Smooth muscle cell (in vitro differentiated cells): ENCODE data around the gene ZDHHC7. TPM values are rescaled to one million over a fixed set of nuclear protein-coding genes. Genes with fewer than 3 reads are reported as not detected.
A peak's percentile ranks its signal among the peaks of the same experiment; 100 is the strongest.

ENCODE experiments used
- DNase-seq: peaks from one replicate; lab custom pipeline; 2025; ENCODE audit not compliant: unreplicated experiment; lab: John Stamatoyannopoulos, UW
- H2AFZ ChIP-seq: fragments of 200-600 bp; sonication (generic); 2 replicates; pipeline ENCODE4 v1.6.0; 2016; ENCODE audit warnings: antibody characterized with exemption, low read depth, mild to moderate bottlenecking
- H3F3A ChIP-seq: fragments of 200-600 bp; sonication (generic); 2 replicates; pipeline ENCODE4 v1.6.0; 2017; ENCODE audit warnings: antibody characterized with exemption, low read depth
- H3K27ac ChIP-seq: fragments of 200-600 bp; sonication (generic); 2 replicates; pipeline ENCODE4 v1.5.1; 2016; ENCODE audit warnings: low read depth, mild to moderate bottlenecking
- H3K27me3 ChIP-seq: fragments of 200-600 bp; sonication (generic); 2 replicates; pipeline ENCODE4 v1.6.1; 2016; ENCODE audit warnings: low read depth, mild to moderate bottlenecking
- H3K36me3 ChIP-seq: fragments of 200-600 bp; sonication (generic); 2 replicates; pipeline ENCODE4 v1.5.1; 2016; ENCODE audit warnings: low read depth
- H3K4me1 ChIP-seq: fragments of 200-600 bp; sonication (generic); 2 replicates; pipeline ENCODE4 v1.5.1; 2016; ENCODE audit warnings: low read depth
- H3K4me2 ChIP-seq: fragments of 200-600 bp; sonication (generic); 2 replicates; pipeline ENCODE4 v1.6.0; 2016; ENCODE audit warnings: mild to moderate bottlenecking
- H3K4me3 ChIP-seq: fragments of 200-600 bp; sonication (generic); 2 replicates; pipeline ENCODE4 v1.5.1; 2016; ENCODE audit warnings: mild to moderate bottlenecking
- H3K79me2 ChIP-seq: fragments of 200-600 bp; sonication (generic); 2 replicates; pipeline ENCODE4 v1.6.0; 2016; ENCODE audit warnings: low read depth, mild to moderate bottlenecking
- H3K9ac ChIP-seq: fragments of 200-600 bp; sonication (generic); 2 replicates; pipeline ENCODE4 v1.6.0; 2016; ENCODE audit warnings: low read depth
- H3K9me3 ChIP-seq: fragments of 200-600 bp; sonication (generic); replicated peaks from 2 replicates; pipeline ENCODE4 v1.5.1; 2016; ENCODE audit warnings: low read depth
- H4K20me1 ChIP-seq: fragments of 200-600 bp; sonication (generic); 2 replicates; pipeline ENCODE4 v1.6.0; 2016; ENCODE audit warnings: low read depth
- CTCF ChIP-seq: fragments of 200-600 bp; sonication (generic); IDR thresholded peaks from 2 replicates; pipeline ENCODE4 v1.5.1; 2017; ENCODE audit warnings: borderline replicate concordance, mild to moderate bottlenecking, antibody characterized with exemption; ENCODE audit not compliant: insufficient read depth, poor library complexity, severe bottlenecking
- WGBS: methylation state at CpG from one replicate; pipeline ENCODE4 v1.1.7; 2016; ENCODE audit warnings: low lambda C conversion rate; 5-methylcytosine and 5-hydroxymethylcytosine counted together
- polyA plus RNA-seq: library from polyadenylated mRNA; unstranded; fragments of >200 nt; fragmentation: Nextera tagmentation; extraction: Ambion mirVana; gene quantifications from 2 replicates; pipeline ENCODE4 v1.2.1, GENCODE V29; 2016
- total RNA-seq: library from RNA; depleted of rRNA; stranded (reverse); fragments of >200 nt; gene quantifications from 2 replicates; pipeline ENCODE4 v1.2.3, GENCODE V29; 2014

The ZDHHC7 gene
- total and polyA plus RNA-seq, 2 experiments from 2014 or later, result 31.9 to 39.1 TPM

DNA sequence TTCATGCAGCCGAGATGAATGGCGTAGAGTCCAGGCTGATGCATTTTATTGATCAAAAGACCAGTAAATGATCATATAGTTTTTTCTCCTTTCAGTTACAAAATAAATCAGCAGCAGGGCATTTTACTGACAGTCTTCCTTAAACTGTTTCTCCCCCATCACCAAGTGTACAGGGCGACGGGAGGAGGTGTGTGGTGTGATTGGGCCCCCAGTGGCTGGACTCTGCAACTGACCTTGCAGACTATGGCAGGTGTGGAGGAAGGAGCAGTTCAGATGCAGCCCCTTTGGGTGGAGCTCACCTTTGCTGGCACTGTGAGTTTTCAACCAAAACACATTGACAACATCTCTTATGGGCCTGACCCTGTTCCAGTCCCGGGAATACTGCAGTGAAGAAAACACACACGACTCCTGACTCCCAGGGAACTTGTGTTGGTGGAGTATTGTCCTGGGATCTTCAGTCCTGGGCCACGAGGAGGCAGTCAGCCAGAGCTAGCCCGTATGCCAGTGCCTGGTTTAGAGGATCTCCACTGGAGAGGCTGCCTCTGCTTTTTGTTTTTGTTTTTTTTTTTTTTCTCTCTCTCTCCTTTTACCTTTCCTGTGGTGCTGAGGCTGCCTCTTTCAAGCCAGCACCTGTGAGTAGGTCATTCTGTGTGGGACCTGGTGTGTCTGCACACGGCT lies 46.0 kb upstream of the ZDHHC7 start:
- H3K4me1 ChIP-seq, result peaks cover 7% of the 10 kb centered on the region
- H3K27me3 ChIP-seq, result no peaks in the 10 kb centered on the region
- H3K9ac ChIP-seq, result no peak overlapping the region
- H2AFZ ChIP-seq, result no peak overlapping the region
- no peaks in the 10 kb centered on the region for H3F3A ChIP-seq
- H3K27ac ChIP-seq, result no peak overlapping the region
- no peak for DNase-seq
- H3K4me2 ChIP-seq, result no peak overlapping the region
- H3K36me3 ChIP-seq, result no peaks in the 10 kb centered on the region
- TF ChIP-seq CTCF, result peak; percentile 6
- no peaks in the 10 kb centered on the region for H3K79me2 ChIP-seq
- no peaks in the 10 kb centered on the region for H3K9me3 ChIP-seq
- H3K4me3 ChIP-seq, result no peak overlapping the region
- peaks cover 65% of the 10 kb centered on the region for H4K20me1 ChIP-seq
- 88% methylated on average over 9 of the region's 9 CpGs for WGBS

DNA sequence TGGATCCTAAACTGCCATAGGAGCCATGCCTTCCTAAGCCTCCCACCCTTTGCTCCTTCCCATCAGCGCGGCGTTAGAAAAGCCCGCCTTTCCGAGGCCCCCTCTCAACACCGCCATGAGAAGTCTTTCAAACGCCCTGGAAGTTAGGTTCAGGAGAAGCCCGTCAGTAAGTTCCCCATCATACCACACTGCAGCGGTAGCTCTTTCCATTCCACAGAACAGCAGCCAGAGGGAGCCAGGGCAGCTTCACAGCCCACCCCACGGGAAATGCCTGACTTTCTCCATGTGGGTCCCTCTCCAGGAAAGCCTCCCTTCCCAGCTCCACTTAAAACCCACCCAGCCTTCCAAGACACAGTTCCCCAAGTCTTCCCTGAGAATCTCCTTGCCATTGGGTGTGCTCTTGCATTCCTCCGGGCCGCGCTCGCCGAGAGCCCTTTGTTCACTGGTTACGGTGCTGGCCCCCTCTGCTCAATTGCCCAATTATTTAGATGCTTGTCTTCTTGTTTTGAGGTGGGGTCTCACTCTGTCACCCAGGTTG lies 44.9 kb upstream of the ZDHHC7 start:
- Histone ChIP-seq H3K79me2 (no peaks in the 10 kb centered on the region), H3F3A (peaks cover 2% of the 10 kb centered on the region), H3K27me3 (no peaks in the 10 kb centered on the region), H3K4me3 (no peak overlapping the region), H2AFZ (no peak overlapping the region), H3K4me2 (no peak overlapping the region), H3K9ac (no peak overlapping the region), H3K4me1 (peaks cover 7% of the 10 kb centered on the region), H3K27ac (no peak overlapping the region), H3K36me3 (no peaks in the 10 kb centered on the region), H4K20me1 (peaks cover 75% of the 10 kb centered on the region), H3K9me3 (no peaks in the 10 kb centered on the region)
- WGBS, result 68% methylated on average over 16 of the region's 16 CpGs
- no peak for TF ChIP-seq CTCF
- no peak for DNase-seq

- Histone ChIP-seq H3K9ac (no peak overlapping the region), H4K20me1 (peaks cover 81% of the 10 kb centered on the region), H3K9me3 (no peaks in the 10 kb centered on the region), H3K36me3 (no peaks in the 10 kb centered on the region), H3K27me3 (no peaks in the 10 kb centered on the region), H3K79me2 (no peaks in the 10 kb centered on the region), H3K4me1 (peaks cover 7% of the 10 kb centered on the region), H2AFZ (no peak overlapping the region), H3K4me3 (peak overlapping the region; percentile 6), H3K4me2 (peak overlapping the region; percentile 70), H3K27ac (no peak overlapping the region), H3F3A (peaks cover 8% of the 10 kb centered on the region)
- no peak for TF ChIP-seq CTCF
- 35% methylated on average over 14 of the region's 14 CpGs for WGBS
- no peak for DNase-seq
These were observed 44.3 kb upstream of the ZDHHC7 start for GRCh38 chr16:85055493-85056210.
